Stimulated activated CD4-positive, alpha-beta T cell treated with anti-CD3 and anti-CD28 coated beads, Interleukin-4, amount 100 ng/mL, for 24 hours (primary cell): ENCODE results near the gene ACTL7A.

Source experiments
- DNase-seq: peaks from one replicate; pipeline ENCODE4 v3.0.0-alpha.2; 2020

The ACTL7A gene

GRCh38 chr9:108851138-108851537 lies 10.9 kb upstream of the ACTL7A start:
- no peak for DNase-seq

GRCh38 chr9:108852079-108852478 lies 10.0 kb upstream of the ACTL7A start:
- DNase-seq = no peak

GRCh38 chr9:108854094-108854493 lies 8.0 kb upstream of the ACTL7A start:
- DNase-seq = no peak

- no peak for DNase-seq
Observed at GRCh38 chr9:108854641-108855528, 7.2 kb upstream of the ACTL7A start.

GRCh38 chr9:108855529-108855886 lies 6.6 kb upstream of the ACTL7A start:
- DNase-seq = no peak

DNA sequence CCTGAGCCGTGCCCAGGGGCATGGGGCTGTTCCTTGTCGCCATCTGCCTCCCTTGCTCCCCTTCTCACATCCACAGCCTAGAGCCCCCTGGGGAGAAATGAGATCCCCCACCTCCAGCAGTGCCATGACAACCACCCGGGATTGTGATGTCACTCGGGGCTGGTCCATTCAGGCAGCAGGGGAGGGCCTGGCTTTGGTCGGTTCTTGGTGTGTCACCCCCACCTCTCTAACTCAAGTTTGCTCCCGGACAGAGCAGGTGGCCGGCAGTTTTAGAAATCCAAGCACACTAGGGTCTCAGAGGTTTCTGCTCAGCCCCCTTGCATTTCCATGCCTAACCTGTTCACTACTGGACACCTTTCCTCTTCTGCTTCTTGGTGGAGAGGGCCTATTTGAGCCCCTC lies 6.2 kb upstream of the ACTL7A start, which contains the start of gene ACTL7B:
Gene ACTL7B, minus strand, starts transcription at position 99 of the 400 bp plus-strand sequence. Its CDS starts 56 bp downstream, at position 43.
- DNase-seq = no peak

DNA sequence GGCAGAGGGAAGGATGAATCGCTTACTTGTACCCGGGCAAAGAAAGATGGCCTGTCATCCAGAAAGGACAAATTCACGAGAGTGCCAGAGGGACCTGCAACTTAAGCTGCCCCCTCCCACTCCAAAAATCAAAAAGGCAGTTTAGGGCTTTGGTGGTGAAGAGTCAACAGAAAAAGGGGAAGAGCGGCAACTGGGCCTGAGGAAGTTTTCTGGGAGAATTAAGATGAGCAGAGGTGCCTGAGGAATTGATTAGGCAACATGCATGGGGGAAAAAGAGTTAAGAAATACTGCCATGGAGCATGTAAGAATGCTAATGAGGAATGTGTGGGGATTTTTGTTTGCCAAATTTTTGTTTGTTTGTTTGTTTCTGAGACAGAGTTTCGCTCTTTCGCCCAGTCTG lies 4.5 kb upstream of the ACTL7A start:
- no peak for DNase-seq

DNA sequence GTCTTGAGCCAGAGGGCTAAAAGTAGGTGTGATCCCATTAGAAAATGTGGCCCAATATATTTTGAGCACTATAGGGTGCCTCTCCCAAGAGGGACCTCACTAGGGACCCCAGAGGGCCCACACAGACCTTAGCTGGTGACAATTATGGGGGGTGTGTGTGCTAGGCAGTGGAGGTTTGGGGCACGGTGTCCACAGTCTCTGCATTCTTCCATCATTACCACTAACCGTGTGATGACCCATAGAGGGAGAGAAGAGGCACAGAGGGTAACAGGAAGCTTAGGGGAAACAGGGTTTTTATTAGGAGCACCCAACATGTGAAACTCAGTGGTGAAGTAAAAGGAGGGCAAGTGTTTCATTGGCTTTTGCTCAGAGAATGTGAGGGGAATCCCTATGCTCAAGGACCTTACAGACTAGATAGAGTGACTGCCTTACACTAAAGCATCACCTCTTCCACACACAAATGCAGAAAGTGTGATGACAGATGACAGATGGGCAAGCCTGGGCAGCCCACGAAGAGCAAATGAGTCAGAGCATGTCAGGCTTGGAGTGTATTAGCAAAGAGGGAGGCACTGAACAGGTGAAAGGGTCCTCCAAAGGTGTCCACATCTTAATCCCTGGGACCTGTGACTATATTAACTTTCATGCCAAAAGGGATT lies 2.5 kb upstream of the ACTL7A start:
- no peak for DNase-seq

DNA sequence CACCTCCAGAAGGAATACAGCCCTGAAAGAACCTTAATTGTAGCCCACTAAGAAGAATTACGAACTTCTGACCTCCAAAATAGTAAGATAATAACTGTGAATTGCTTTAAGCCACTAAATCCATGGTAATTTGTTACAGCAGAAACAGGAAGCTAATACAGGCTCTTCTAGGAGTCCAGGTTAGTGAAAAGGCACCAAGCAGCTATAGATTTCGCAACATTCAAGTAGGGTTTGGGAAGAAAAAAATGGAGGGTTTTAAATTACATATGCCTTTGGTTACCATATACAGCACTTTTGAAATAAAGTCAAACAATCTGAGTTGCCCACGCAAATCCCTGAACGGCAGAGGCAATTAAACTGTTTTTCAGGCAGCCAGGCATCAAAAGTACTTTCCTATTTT lies 1.7 kb upstream of the ACTL7A start:
- DNase-seq = no peak

- DNase-seq = no peak
Observed at GRCh38 chr9:108860764-108861163, 1.3 kb upstream of the ACTL7A start.

DNA sequence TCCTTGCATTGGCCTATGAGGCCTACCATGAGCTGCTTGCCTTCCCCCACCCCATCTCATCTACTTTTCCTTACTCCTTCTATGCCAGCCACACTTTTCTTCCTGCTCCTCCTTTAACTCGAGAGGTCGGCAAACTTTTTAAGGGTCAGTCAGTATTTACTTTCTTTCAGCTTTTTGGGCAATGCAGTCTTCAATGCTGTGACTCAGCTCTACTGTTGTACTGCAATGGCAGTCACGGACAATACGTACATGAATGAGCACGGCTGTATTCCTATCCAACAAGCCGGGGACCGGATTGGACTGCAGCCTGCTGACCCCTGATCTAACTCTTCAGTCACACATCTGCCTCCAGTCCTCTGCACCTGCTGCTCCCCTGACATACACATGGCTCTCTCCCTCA lies 602 bp upstream of the ACTL7A start:
- DNase-seq = no peak

DNA sequence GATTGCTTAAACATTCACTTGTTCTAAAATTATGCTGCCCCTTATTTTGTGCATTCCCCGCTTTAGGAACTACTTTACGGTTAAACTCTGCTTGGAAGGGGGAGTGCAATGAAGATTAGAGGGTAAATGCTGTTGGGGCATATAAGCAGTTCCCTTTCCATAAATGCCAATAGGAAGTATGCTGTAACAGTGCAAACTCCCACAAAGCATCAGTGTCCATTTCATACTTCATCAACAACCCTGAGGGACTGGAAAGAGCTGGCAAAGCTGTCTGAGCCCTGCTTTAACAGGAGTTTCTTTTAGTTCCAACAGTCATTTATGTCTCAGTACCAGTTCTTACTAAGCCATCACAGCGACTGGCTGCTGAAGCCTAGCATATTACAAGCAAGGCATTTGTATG lies 1.8 kb downstream of the ACTL7A start:
- DNase-seq = no peak

DNA sequence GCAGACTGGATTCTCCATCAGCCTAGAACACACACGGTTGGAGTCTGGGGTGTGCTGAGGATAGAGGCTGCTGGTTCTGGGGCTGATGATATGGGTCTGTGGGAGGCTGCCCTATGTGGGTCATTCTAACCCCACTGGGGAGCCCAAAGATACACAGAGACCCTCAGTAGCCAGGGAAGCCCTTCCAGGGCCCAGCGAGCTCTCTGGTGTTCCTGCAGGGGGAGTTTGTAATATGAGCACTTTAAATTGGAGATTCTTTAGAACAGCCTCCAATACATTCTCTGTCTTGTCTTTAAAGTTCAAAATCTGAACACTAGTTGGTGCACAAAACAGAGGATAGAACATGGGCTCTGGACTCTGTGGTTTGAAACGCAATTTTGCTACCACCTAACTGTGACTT lies 2.4 kb downstream of the ACTL7A start:
- DNase-seq = no peak

GRCh38 chr9:108865037-108865436 lies 3.0 kb downstream of the ACTL7A start:
- DNase-seq = no peak

- DNase-seq = no peak
Observed at GRCh38 chr9:108866001-108866420, 3.9 kb downstream of the ACTL7A start.

- DNase-seq = no peak
Observed at GRCh38 chr9:108867116-108867515, 5.0 kb downstream of the ACTL7A start.

DNA sequence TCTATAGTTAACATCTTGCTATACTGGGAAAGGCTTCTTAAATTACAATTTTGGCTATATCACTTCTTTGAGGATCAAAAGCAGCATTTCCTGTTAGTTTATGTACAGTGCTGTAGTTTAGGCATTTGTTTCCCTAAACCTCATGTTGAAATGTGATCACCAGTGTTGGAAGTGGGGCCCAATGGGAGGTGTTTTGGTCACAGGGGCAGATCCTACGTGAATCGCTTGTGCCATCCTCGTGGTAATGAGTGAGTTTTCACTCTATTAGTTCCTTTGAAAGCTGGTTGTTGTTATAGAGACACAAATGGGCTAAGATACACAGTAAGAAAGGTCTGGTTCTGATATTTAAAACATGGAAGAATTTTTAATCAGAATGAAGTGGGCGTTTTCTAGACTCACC lies 5.8 kb downstream of the ACTL7A start:
- no peak for DNase-seq

GRCh38 chr9:108869092-108869725 lies 7.1 kb downstream of the ACTL7A start:
- no peak for DNase-seq

GRCh38 chr9:108874058-108874788 lies 12.2 kb downstream of the ACTL7A start:
- no peak for DNase-seq

DNA sequence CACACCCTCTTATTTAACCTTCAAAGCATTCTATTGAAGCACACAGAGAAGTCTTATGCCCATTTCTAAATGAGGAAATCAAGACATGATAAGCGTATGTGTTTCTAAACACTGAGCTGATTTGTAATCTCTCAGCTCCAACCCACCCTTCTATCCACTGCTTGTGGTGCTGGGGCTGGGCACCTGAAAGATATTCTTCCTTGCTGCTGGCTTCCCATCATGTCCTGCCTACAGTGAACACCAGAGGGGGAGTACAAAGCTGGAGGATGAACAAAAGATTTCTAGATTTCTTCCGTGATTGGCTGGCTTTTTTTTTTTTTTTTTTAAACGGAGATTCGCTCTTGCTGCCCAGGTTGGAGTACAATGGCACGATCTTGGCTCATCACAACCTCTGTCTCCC lies 14.4 kb downstream of the ACTL7A start:
- no peak for DNase-seq

DNA sequence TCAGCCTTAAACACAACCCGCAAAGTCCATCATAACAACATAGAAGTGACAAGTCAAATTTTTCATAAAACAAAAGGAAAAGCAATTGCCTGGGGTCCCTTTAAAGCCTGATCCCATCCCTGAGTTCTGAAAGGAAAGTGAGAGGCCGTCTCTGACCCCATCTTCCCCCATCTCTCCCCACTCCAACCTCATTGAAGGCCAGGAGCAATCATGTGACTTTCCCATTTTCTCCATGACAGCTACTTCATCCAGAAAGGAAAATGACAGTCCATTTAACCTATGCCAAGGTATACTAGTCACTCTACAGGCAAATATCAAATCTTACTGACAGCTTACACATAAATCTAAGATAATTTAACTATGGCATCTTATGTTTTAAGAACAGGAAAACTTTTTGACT lies 15.5 kb downstream of the ACTL7A start:
- DNase-seq = no peak

DNA sequence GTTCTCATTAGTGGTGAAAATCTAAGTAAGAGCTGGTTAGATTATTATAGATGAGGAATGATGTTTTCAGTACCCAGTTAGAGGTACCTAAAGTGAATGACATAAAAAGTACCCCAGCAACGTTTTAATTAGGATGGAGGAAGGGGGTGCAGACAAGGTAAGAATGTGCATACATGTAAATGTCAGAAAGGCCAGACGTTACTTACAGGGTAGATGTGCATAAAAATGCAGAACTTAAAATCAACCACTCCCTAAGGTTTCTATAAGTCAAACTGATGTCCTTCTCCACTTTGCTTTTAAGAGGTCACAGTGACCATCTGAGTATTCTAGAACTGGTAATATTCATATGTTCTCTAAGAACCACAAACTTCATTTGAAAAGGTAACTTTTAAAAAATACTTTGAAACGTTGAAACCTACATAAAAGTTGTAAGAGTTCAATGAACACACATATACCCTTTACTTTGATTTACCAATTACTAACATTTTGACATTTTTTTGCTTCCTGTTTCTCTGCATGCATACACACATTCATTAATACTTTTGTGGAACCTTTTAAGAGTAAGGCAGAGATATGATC lies 18.8 kb downstream of the ACTL7A start:
- DNase-seq = no peak
